ENCODE data around the gene ODAD4. TPM values are rescaled to one million over a fixed set of nuclear protein-coding genes. Genes with fewer than 3 reads are reported as not detected.

The ODAD4 gene
- total and polyA plus RNA-seq, 4 donors, result 0.07 to 1.0 (median 0.23) TPM

GRCh38 chr17:41885733-41886132 lies 44.7 kb upstream of the ODAD4 start:
- Histone ChIP-seq H3K27ac (ENCODE audit: low read depth in 1 of 2, low read length in 2 of 2) (no peak overlapping the region), H3K4me1 (ENCODE audit: control insufficient read depth in 4 of 4, insufficient read depth in 4 of 4, low read length in 3 of 4) (no peaks in the 10 kb centered on the region), H3K27me3 (ENCODE audit: control insufficient read depth in 4 of 4, insufficient read depth in 4 of 4, low read length in 3 of 4) (no peaks in the 10 kb centered on the region), H3K9ac (ENCODE audit: low read depth in 1 of 2, low read length in 2 of 2) (no peak overlapping the region), H3K4me3 (ENCODE audit: low read depth in 1 of 3, low read length in 3 of 3) (no peak overlapping the region), H3K36me3 (ENCODE audit: control insufficient read depth in 4 of 4, insufficient read depth in 3 of 4, low read depth in 1 of 4, low read length in 3 of 4) (peaks cover 22 to 57% (median 48%) of the 10 kb centered on the region in 4 donors), H3K9me3 (ENCODE audit: control insufficient read depth in 4 of 4, low read length in 3 of 4) (no peaks in the 10 kb centered on the region)
- DNase-seq (ENCODE audit: low spot score), result no peak
- TF ChIP-seq EGR1 (IDR thresholded peaks at IDR 0.05; ENCODE audit: low read depth in 2 of 2), result no peak
- TF ChIP-seq, protein P1, sequence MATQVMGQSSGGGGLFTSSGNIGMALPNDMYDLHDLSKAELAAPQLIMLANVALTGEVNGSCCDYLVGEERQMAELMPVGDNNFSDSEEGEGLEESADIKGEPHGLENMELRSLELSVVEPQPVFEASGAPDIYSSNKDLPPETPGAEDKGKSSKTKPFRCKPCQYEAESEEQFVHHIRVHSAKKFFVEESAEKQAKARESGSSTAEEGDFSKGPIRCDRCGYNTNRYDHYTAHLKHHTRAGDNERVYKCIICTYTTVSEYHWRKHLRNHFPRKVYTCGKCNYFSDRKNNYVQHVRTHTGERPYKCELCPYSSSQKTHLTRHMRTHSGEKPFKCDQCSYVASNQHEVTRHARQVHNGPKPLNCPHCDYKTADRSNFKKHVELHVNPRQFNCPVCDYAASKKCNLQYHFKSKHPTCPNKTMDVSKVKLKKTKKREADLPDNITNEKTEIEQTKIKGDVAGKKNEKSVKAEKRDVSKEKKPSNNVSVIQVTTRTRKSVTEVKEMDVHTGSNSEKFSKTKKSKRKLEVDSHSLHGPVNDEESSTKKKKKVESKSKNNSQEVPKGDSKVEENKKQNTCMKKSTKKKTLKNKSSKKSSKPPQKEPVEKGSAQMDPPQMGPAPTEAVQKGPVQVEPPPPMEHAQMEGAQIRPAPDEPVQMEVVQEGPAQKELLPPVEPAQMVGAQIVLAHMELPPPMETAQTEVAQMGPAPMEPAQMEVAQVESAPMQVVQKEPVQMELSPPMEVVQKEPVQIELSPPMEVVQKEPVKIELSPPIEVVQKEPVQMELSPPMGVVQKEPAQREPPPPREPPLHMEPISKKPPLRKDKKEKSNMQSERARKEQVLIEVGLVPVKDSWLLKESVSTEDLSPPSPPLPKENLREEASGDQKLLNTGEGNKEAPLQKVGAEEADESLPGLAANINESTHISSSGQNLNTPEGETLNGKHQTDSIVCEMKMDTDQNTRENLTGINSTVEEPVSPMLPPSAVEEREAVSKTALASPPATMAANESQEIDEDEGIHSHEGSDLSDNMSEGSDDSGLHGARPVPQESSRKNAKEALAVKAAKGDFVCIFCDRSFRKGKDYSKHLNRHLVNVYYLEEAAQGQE (IDR thresholded peaks at IDR 0.05), result no peak
- TF ChIP-seq RAD21 (IDR thresholded peaks at IDR 0.05), result peak; percentile 75 to 80
- no peak for TF ChIP-seq ATF3 (IDR thresholded peaks at IDR 0.05)
- TF ChIP-seq MAX (IDR thresholded peaks at IDR 0.05), result no peak
- TF ChIP-seq CTCF (IDR thresholded peaks at IDR 0.05; ENCODE audit: low read depth, low read length, missing input control), result peak; percentile 33
- TF ChIP-seq SP1 (IDR thresholded peaks at IDR 0.05), result no peak
- TF ChIP-seq GABPA (IDR thresholded peaks at IDR 0.05 in 1 of 2, conservative IDR thresholded peaks at IDR 0.05 in 1 of 2), result no peak
- WGBS, result 87% methylated on average over 6 of the region's 6 CpGs

- peaks cover 0 to 2% (median 0%) of the 10 kb centered on the region in 4 donors for H3K4me1 ChIP-seq (ENCODE audit: control insufficient read depth in 4 of 4, insufficient read depth in 4 of 4, low read length in 3 of 4)
- 71% methylated on average over 6 of the region's 6 CpGs for WGBS
- H3K4me3 ChIP-seq (ENCODE audit: low read depth in 1 of 3, low read length in 3 of 3), result no peak overlapping the region
- H3K27ac ChIP-seq (ENCODE audit: low read depth in 1 of 2, low read length in 2 of 2), result no peak overlapping the region
- no peak for DNase-seq (ENCODE audit: low spot score)
- H3K27me3 ChIP-seq (ENCODE audit: control insufficient read depth in 4 of 4, insufficient read depth in 4 of 4, low read length in 3 of 4), result no peaks in the 10 kb centered on the region
- H3K36me3 ChIP-seq (ENCODE audit: control insufficient read depth in 4 of 4, insufficient read depth in 3 of 4, low read depth in 1 of 4, low read length in 3 of 4), result peaks cover 15 to 67% (median 43%) of the 10 kb centered on the region in 4 donors
- H3K9me3 ChIP-seq (ENCODE audit: control insufficient read depth in 4 of 4, low read length in 3 of 4), result no peaks in the 10 kb centered on the region
- no peak for TF ChIP-seq HNF4G (IDR thresholded peaks at IDR 0.05)
- TF ChIP-seq EGR1 (IDR thresholded peaks at IDR 0.05; ENCODE audit: low read depth in 2 of 2), result no peak
- no peak for TF ChIP-seq SP1 (IDR thresholded peaks at IDR 0.05)
- TF ChIP-seq, protein P1 (IDR thresholded peaks at IDR 0.05), result no peak
- TF ChIP-seq FOXA2 (IDR thresholded peaks at IDR 0.05), result no peak
- no peak for TF ChIP-seq ATF3 (IDR thresholded peaks at IDR 0.05)
- H3K9ac ChIP-seq (ENCODE audit: low read depth in 1 of 2, low read length in 2 of 2), result no peak overlapping the region
These were observed 42.0 kb upstream of the ODAD4 start for GRCh38 chr17:41888332-41888965.

Measured in liver (tissue), 9 donors.